Measurements from ENCODE around the gene DCAF6. TPM values are rescaled to one million over a fixed set of nuclear protein-coding genes. Genes with fewer than 3 reads are reported as not detected.

Gene DCAF6
- total RNA-seq, 1 experiment from 2014 or later = 31.9 TPM

- Histone ChIP-seq H3K36me3 (ENCODE audit: insufficient read depth, low read length, poor library complexity, severe bottlenecking) (no peaks in the 10 kb centered on the region), H3K27me3 (replicated peaks; ENCODE audit: insufficient read depth, low read depth, low read length, poor library complexity) (no peaks in the 10 kb centered on the region), H3K27ac (ENCODE audit: low read depth, low read length, poor library complexity, severe bottlenecking) (no peak overlapping the region), H3K4me3 (ENCODE audit: low read depth, low read length, poor library complexity, severe bottlenecking) (no peak overlapping the region), H3K9me3 (ENCODE audit: low read depth, low read length, poor library complexity, severe bottlenecking) (no peaks in the 10 kb centered on the region), H3K4me1 (ENCODE audit: insufficient read depth, low read length, poor library complexity, severe bottlenecking) (no peaks in the 10 kb centered on the region)
- TF ChIP-seq CTCF (conservative IDR thresholded peaks at IDR 0.05; ENCODE audit: low read depth, low read length) (no peak), EZH2 (IDR thresholded peaks at IDR 0.05; ENCODE audit: borderline replicate concordance, low read depth, low read length, poor library complexity, severe bottlenecking) (no peak)
- BruUV-seq (replicated peaks) = no TSS peak
- intact Hi-C loops (cut with micrococcal nuclease; ENCODE audit: unreplicated experiment) = loop anchor here (10.0 kb wide), 1 partner anchor 285 kb away; no protein-coding TSS in a partner anchor
- POLR2A ChIA-PET (ENCODE audit: low non-redundant PET) = no interaction called here
- DNase-seq (ENCODE audit: low spot score) = no peak
- CTCF ChIA-PET = no interaction called here
Observed at GRCh38 chr1:168089979-168090337, 153.5 kb downstream of the DCAF6 start.

GRCh38 chr1:168090395-168090794, 153.9 kb downstream of the DCAF6 start:
- H3K27me3 ChIP-seq (replicated peaks; ENCODE audit: insufficient read depth, low read depth, low read length, poor library complexity) = no peaks in the 10 kb centered on the region
- intact Hi-C loops (cut with micrococcal nuclease; ENCODE audit: unreplicated experiment) = no loop called here
- no TSS peak for BruUV-seq (replicated peaks)
- TF ChIP-seq CTCF (conservative IDR thresholded peaks at IDR 0.05; ENCODE audit: low read depth, low read length) = no peak
- no peak for TF ChIP-seq EZH2 (IDR thresholded peaks at IDR 0.05; ENCODE audit: borderline replicate concordance, low read depth, low read length, poor library complexity, severe bottlenecking)
- POLR2A ChIA-PET (ENCODE audit: low non-redundant PET) = no interaction called here
- no peaks in the 10 kb centered on the region for H3K9me3 ChIP-seq (ENCODE audit: low read depth, low read length, poor library complexity, severe bottlenecking)
- H3K36me3 ChIP-seq (ENCODE audit: insufficient read depth, low read length, poor library complexity, severe bottlenecking) = no peaks in the 10 kb centered on the region
- no peak for DNase-seq (ENCODE audit: low spot score)
- no peak overlapping the region for H3K4me3 ChIP-seq (ENCODE audit: low read depth, low read length, poor library complexity, severe bottlenecking)
- no peaks in the 10 kb centered on the region for H3K4me1 ChIP-seq (ENCODE audit: insufficient read depth, low read length, poor library complexity, severe bottlenecking)
- no peak overlapping the region for H3K27ac ChIP-seq (ENCODE audit: low read depth, low read length, poor library complexity, severe bottlenecking)
- CTCF ChIA-PET = interaction anchor here (2.2 kb wide), 1 partner anchor 8 kb away, joined by 7 read pairs; no protein-coding TSS in a partner anchor

GRCh38 chr1:168091063-168091462, 154.6 kb downstream of the DCAF6 start:
- no peaks in the 10 kb centered on the region for H3K4me1 ChIP-seq (ENCODE audit: insufficient read depth, low read length, poor library complexity, severe bottlenecking)
- BruUV-seq (replicated peaks) = no TSS peak
- H3K27ac ChIP-seq (ENCODE audit: low read depth, low read length, poor library complexity, severe bottlenecking) = no peak overlapping the region
- TF ChIP-seq CTCF (conservative IDR thresholded peaks at IDR 0.05; ENCODE audit: low read depth, low read length) = no peak
- TF ChIP-seq EZH2 (IDR thresholded peaks at IDR 0.05; ENCODE audit: borderline replicate concordance, low read depth, low read length, poor library complexity, severe bottlenecking) = no peak
- no peak for DNase-seq (ENCODE audit: low spot score)
- no peaks in the 10 kb centered on the region for H3K36me3 ChIP-seq (ENCODE audit: insufficient read depth, low read length, poor library complexity, severe bottlenecking)
- no peak overlapping the region for H3K4me3 ChIP-seq (ENCODE audit: low read depth, low read length, poor library complexity, severe bottlenecking)
- no peaks in the 10 kb centered on the region for H3K27me3 ChIP-seq (replicated peaks; ENCODE audit: insufficient read depth, low read depth, low read length, poor library complexity)
- CTCF ChIA-PET = interaction anchor here (2.2 kb wide), 1 partner anchor 9 kb away, joined by 7 read pairs; no protein-coding TSS in a partner anchor
- no peaks in the 10 kb centered on the region for H3K9me3 ChIP-seq (ENCODE audit: low read depth, low read length, poor library complexity, severe bottlenecking)
- POLR2A ChIA-PET (ENCODE audit: low non-redundant PET) = no interaction called here
- intact Hi-C loops (cut with micrococcal nuclease; ENCODE audit: unreplicated experiment) = no loop called here
